GM12865 (cell line): ENCODE data around the gene INTS15.

Source experiments
- DNase-seq: peaks from one replicate; pipeline ENCODE4 v3.0.0; 2010; ENCODE audit warnings: low read depth
- H3K4me3 ChIP-seq: 2 replicates; pipeline ENCODE4 v1.5.1; 2011; ENCODE audit warnings: mild to moderate bottlenecking, low read depth, low read length, control low read depth
- CTCF ChIP-seq: IDR thresholded peaks from 2 replicates; pipeline ENCODE4 v1.5.1; 2011; ENCODE audit warnings: low read length, control low read depth, low read depth, inconsistent platforms; ENCODE audit not compliant: insufficient read depth; ENCODE audit errors: missing control alignments

The INTS15 gene

DNA sequence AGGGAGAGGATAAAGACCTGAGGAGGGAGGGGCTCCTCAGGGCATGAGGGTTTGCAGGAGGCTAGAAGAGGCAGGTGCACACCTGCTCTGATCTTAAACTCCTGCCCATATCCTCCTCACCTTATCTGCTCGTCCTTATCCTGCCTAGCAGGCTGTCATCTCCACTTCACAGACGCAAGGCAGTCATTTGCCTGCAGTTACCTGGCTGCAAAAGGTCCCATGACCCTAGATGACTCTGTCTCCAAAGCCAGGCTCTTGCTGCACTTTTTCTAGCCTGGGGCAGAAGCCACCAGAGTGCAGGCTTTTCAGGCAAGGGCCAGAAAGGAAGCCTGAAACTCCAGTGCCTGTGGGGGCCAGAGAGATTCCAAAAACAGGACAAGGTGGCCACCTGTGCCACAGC is 23.9 kb downstream of the INTS15 start:
- no peak for DNase-seq
- no peak overlapping the region for H3K4me3 ChIP-seq
- no peak for TF ChIP-seq CTCF

- TF ChIP-seq CTCF: no peak
- H3K4me3 ChIP-seq: no peak within 1 kb of the TSS
- DNase-seq: no peak
Measured at GRCh38 chr7:6614953-6615722, 25.3 kb downstream of the INTS15 start, which contains the start of gene ZNF853. Gene ZNF853, plus strand, starts transcription at chr7:6615610. Its CDS starts 565 bp downstream, at chr7:6616175.

DNA sequence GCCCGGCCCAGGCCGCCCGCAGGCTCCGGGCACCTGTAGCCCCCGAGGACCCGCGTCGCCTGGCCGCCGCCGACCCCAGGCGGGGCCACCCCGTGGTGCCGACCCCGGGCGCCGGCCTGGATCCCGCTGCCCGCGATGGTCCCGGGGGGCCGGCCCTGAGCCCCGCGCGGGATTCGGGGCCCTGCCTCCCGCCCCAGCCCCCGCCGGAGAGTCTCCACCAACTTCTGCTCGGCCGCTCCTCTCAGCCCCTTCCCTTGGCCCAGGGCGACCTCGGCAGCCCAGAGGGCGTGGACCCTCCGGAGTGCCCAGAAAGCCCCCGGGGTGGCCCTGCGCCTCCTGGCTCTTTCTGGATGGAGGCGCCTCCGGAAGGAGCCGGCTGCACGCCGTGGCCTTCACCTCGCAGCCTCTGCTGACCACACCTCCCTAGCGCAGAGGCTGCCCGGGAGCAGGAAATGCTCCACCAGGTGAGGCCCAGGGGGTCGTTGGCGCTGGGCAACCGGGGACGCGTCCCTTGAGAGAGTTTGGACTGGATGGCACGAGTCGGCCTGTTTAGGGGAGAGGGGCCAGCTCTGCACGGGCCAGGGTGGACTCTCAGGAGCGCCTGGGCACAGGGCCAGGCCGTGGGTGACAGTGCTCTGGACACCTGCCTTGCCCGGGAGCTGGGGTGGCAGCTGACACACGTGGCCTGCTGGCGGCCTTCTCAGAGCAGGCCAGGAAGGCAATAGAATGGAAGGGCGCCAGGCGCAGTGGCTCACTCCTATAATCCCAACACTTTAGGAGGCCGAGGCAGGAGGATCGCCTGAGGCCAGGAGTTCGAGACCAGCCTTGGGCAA is 26.1 kb downstream of the INTS15 start:
- DNase-seq: no peak
- H3K4me3 ChIP-seq: no peak overlapping the region
- no peak for TF ChIP-seq CTCF

GRCh38 chr7:6616854-6617643 is 27.2 kb downstream of the INTS15 start:
- DNase-seq: no peak
- H3K4me3 ChIP-seq: no peak overlapping the region
- no peak for TF ChIP-seq CTCF

DNA sequence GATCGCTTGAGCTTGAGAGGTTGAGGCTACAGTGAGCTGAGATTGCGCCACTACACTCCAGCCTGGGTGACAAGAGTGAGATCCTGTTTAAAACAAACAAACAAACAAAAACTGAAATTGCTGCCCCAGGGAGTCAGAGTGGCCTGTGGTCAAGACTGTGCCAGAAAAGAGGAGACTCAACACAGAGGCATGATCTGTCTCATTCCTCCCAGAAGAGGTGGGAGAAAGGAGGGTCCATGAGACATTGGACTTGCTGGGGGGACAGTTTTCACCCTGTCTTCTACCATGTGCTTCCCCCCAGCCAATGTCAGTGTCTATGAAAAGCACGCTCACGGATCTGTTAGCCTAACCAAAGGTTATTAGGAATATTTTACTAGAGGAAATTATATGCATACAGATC is 28.8 kb downstream of the INTS15 start:
- DNase-seq: no peak
- H3K4me3 ChIP-seq: no peak overlapping the region
- TF ChIP-seq CTCF: no peak

DNA sequence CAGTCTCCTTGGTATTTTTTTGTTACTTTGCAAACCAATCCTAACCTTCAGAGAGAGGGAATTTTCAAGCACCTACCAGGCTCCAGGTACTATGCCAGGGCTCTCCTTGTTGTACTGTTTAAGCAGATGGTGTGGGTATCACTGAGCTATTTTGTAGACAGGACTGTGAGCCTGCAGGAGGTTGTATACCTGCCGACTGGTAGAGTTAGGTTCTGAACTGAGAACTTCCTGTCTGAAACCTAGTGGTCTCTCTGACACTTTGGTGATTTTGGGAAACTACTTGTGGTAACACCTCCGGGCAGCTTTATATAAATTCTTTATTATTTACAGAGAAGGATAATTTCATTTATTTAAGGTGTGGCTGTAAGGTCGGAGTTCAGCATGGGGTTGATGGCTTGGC is 30.1 kb downstream of the INTS15 start:
- peak; percentile 43 for DNase-seq
- H3K4me3 ChIP-seq: no peak overlapping the region
- no peak for TF ChIP-seq CTCF
